SK-N-SH (cell line): ENCODE results near the gene RFWD3.

ENCODE experiments used
- CTCF ChIP-seq: fragments of 200-600 bp; sonication (generic); IDR thresholded peaks from 2 replicates; pipeline ENCODE4 v1.6.1; 2017; ENCODE audit warnings: antibody characterized with exemption, mild to moderate bottlenecking, moderate library complexity
- EP300 ChIP-seq, 2 experiments: IDR thresholded peaks; 2 replicates each; pipeline versions ENCODE4 v1.4.0 to v1.6.1; 2012; ENCODE audit warnings: borderline replicate concordance in 1 of 2, low read depth in 1 of 2, low read length in 1 of 2
- FOXM1 ChIP-seq: IDR thresholded peaks from 2 replicates; pipeline ENCODE4 v1.4.0; 2012; ENCODE audit warnings: low read depth, mild to moderate bottlenecking
- GABPA ChIP-seq: IDR thresholded peaks from 2 replicates; pipeline ENCODE4 v1.4.0; 2012; ENCODE audit warnings: low read depth, mild to moderate bottlenecking
- POLR2AphosphoS5 ChIP-seq: IDR thresholded peaks from 2 replicates; pipeline ENCODE4 v1.6.1; 2012; ENCODE audit warnings: low read depth, low read length
- RFX5 ChIP-seq: IDR thresholded peaks from 2 replicates; pipeline ENCODE4 v1.6.1; 2012; ENCODE audit warnings: mild to moderate bottlenecking, improper control_type of control experiment, low read length
- TF ChIP-seq, protein P1 (sequence below): IDR thresholded peaks from 2 replicates; pipeline ENCODE4 v1.4.0; 2012; ENCODE audit warnings: low read depth, borderline replicate concordance

DNA sequence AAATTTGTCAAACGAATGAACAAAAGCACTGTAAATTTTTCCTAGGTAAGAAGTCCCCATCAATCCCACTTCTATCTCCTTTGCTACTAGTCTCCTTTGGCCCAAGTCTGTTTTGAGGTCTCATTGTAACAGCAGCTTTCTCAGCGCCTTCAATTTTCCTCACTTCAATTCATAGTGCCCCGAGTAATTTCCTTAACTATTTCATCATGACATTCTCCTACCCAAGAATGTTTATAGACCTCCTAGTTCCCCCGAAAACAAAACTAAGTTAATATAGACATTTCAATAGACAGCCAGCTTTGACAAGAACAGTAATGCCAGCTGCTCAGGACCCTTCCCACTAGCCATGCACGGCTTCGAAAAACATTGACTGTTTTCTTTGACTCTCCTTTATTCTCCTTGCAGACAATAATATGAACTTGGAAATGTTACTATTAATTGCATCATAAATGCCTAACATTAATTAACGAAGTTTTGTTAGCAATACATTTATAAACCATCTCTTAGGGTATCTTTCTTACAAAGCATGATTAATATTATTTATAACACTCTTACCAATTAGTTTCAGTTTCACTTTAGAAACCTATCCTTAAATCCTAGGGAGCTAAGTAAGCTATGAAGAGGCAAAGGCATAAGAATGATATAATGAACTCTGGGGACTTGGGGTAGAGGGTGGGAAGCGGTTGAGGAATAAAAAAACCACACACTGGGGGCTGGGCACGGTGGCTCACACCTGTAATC lies 82.6 kb downstream of the RFWD3 start:
- TF ChIP-seq CTCF (no peak), GABPA (no peak), POLR2AphosphoS5 (no peak), EP300 (IDR thresholded peaks at IDR 0.05; ENCODE audit: borderline replicate concordance in 1 of 2, low read depth in 1 of 2, low read length in 1 of 2) (no peak), RFX5 (no peak), FOXM1 (no peak)
- TF ChIP-seq, protein P1, sequence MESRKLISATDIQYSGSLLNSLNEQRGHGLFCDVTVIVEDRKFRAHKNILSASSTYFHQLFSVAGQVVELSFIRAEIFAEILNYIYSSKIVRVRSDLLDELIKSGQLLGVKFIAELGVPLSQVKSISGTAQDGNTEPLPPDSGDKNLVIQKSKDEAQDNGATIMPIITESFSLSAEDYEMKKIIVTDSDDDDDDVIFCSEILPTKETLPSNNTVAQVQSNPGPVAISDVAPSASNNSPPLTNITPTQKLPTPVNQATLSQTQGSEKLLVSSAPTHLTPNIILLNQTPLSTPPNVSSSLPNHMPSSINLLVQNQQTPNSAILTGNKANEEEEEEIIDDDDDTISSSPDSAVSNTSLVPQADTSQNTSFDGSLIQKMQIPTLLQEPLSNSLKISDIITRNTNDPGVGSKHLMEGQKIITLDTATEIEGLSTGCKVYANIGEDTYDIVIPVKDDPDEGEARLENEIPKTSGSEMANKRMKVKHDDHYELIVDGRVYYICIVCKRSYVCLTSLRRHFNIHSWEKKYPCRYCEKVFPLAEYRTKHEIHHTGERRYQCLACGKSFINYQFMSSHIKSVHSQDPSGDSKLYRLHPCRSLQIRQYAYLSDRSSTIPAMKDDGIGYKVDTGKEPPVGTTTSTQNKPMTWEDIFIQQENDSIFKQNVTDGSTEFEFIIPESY = no peak
